ENCODE results near the gene SIRT3. TPM values are rescaled to one million over a fixed set of nuclear protein-coding genes. Genes with fewer than 3 reads are reported as not detected.
A peak's percentile ranks its signal among the peaks of the same experiment; 100 is the strongest.

SIRT3 gene
- 10.3 and 10.4 TPM in 2 replicates for total RNA-seq

- H3K4me3 ChIP-seq (ENCODE audit: low read depth, low read length): peak within 1 kb of the TSS; percentile 99
- no peak for TF ChIP-seq CTCF (IDR thresholded peaks at IDR 0.05; ENCODE audit: insufficient read depth, low read depth, low read length)
- DNase-seq (ENCODE audit: low read depth): peak; percentile 79
These were observed at the start of gene SIRT3 for GRCh38 chr11:235997-236773. TSS of gene SIRT3 (minus strand) at chr11:236342. CDS start at chr11:236328, 14 bp downstream.

GRCh38 chr11:285894-286220 is 49.7 kb upstream of the SIRT3 start:
- H3K4me3 ChIP-seq (ENCODE audit: low read depth, low read length): no peak overlapping the region
- no peak for TF ChIP-seq CTCF (IDR thresholded peaks at IDR 0.05; ENCODE audit: insufficient read depth, low read depth, low read length)
- no peak for DNase-seq (ENCODE audit: low read depth)

GRCh38 chr11:285021-285893 is 49.1 kb upstream of the SIRT3 start:
- no peak for TF ChIP-seq CTCF (IDR thresholded peaks at IDR 0.05; ENCODE audit: insufficient read depth, low read depth, low read length)

GRCh38 chr11:284105-285020 is 48.2 kb upstream of the SIRT3 start:
- H3K4me3 ChIP-seq (ENCODE audit: low read depth, low read length): no peak overlapping the region
- no peak for TF ChIP-seq CTCF (IDR thresholded peaks at IDR 0.05; ENCODE audit: insufficient read depth, low read depth, low read length)
- no peak for DNase-seq (ENCODE audit: low read depth)

More at GRCh38 chr11:285021-285893, 49.1 kb upstream of the SIRT3 start:
- H3K4me3 ChIP-seq (ENCODE audit: low read depth, low read length): no peak overlapping the region
- no peak for DNase-seq (ENCODE audit: low read depth)

- H3K4me3 ChIP-seq (ENCODE audit: low read depth, low read length): no peak overlapping the region
- no peak for DNase-seq (ENCODE audit: low read depth)
- TF ChIP-seq CTCF (IDR thresholded peaks at IDR 0.05; ENCODE audit: insufficient read depth, low read depth, low read length): no peak
These were observed 47.4 kb upstream of the SIRT3 start for GRCh38 chr11:283405-284104.
